Measurements from ENCODE around the gene LRRC14B. TPM values are rescaled to one million over a fixed set of nuclear protein-coding genes. Genes with fewer than 3 reads are reported as not detected.

Gene LRRC14B
- total and polyA plus RNA-seq, 7 donors = 0.66 TPM; not detected in 6

GRCh38 chr5:169728-170094 lies 21.6 kb upstream of the LRRC14B start:
- intact Hi-C loops (cut with DNase I) = no loop called here
- no peak overlapping the region for H3K27ac ChIP-seq
- H3K4me3 ChIP-seq = no peak overlapping the region
- no peaks in the 10 kb centered on the region for H3K9me3 ChIP-seq
- H3K36me3 ChIP-seq = no peaks in the 10 kb centered on the region
- H3K4me1 ChIP-seq = peaks cover 0 to 4% (median 0%) of the 10 kb centered on the region in 4 donors
- WGBS, 2 donors = 88% methylated on average over 12 of the region's 12 CpGs
- DNase-seq = no peak
- TF ChIP-seq CTCF (IDR thresholded peaks at IDR 0.05) (no peak), EP300 (IDR thresholded peaks at IDR 0.05) (no peak), POLR2AphosphoS5 (IDR thresholded peaks at IDR 0.05) (no peak), POLR2A (IDR thresholded peaks at IDR 0.05) (no peak)
- no peaks in the 10 kb centered on the region for H3K27me3 ChIP-seq

- intact Hi-C loops (cut with DNase I) = no loop called here
- WGBS, 2 donors = 79 to 85% methylated on average over 37 of the region's 37 CpGs
- Histone ChIP-seq H3K4me1 (peaks cover 0 to 4% (median 0%) of the 10 kb centered on the region in 4 donors), H3K36me3 (no peaks in the 10 kb centered on the region), H3K9me3 (no peaks in the 10 kb centered on the region), H3K27ac (no peak overlapping the region), H3K4me3 (no peak overlapping the region), H3K27me3 (no peaks in the 10 kb centered on the region)
- TF ChIP-seq CTCF (IDR thresholded peaks at IDR 0.05) (no peak), POLR2AphosphoS5 (IDR thresholded peaks at IDR 0.05) (no peak), EP300 (IDR thresholded peaks at IDR 0.05) (no peak), POLR2A (IDR thresholded peaks at IDR 0.05) (no peak)
- peak; percentile 55 for DNase-seq
Measured at GRCh38 chr5:170971-171800, 20.1 kb upstream of the LRRC14B start.

- intact Hi-C loops (cut with DNase I) = no loop called here
- Histone ChIP-seq H3K27ac (no peak overlapping the region), H3K9me3 (no peaks in the 10 kb centered on the region), H3K36me3 (no peaks in the 10 kb centered on the region), H3K4me3 (no peak overlapping the region), H3K4me1 (peaks cover 0 to 4% (median 0%) of the 10 kb centered on the region in 4 donors), H3K27me3 (no peaks in the 10 kb centered on the region)
- 85 to 89% methylated on average over 23 of the region's 23 CpGs for WGBS, 2 donors
- no peak for TF ChIP-seq POLR2AphosphoS5 (IDR thresholded peaks at IDR 0.05)
- TF ChIP-seq POLR2A (IDR thresholded peaks at IDR 0.05) = no peak
- no peak for TF ChIP-seq EP300 (IDR thresholded peaks at IDR 0.05)
- no peak for TF ChIP-seq CTCF (IDR thresholded peaks at IDR 0.05)
- peak; percentile 61 for DNase-seq
Measured at GRCh38 chr5:171801-172331, 19.4 kb upstream of the LRRC14B start.

- Histone ChIP-seq H3K4me1 (peaks cover 0 to 4% (median 0%) of the 10 kb centered on the region in 4 donors), H3K4me3 (no peak overlapping the region), H3K27ac (no peak overlapping the region), H3K27me3 (no peaks in the 10 kb centered on the region), H3K36me3 (no peaks in the 10 kb centered on the region), H3K9me3 (no peaks in the 10 kb centered on the region)
- DNase-seq = peak; percentile 41
- intact Hi-C loops (cut with DNase I) = no loop called here
- WGBS, 2 donors = 82 to 88% methylated on average over 13 of the region's 13 CpGs
- TF ChIP-seq POLR2A (IDR thresholded peaks at IDR 0.05) = no peak
- TF ChIP-seq CTCF (IDR thresholded peaks at IDR 0.05) = no peak
- TF ChIP-seq EP300 (IDR thresholded peaks at IDR 0.05) = no peak
- no peak for TF ChIP-seq POLR2AphosphoS5 (IDR thresholded peaks at IDR 0.05)
Measured at GRCh38 chr5:172421-172820, 18.9 kb upstream of the LRRC14B start.

Data from sigmoid colon (tissue), 7 donors.